CD14-positive monocyte (primary cell): Measurements from ENCODE around the gene CTXN3. TPM values are rescaled to one million over a fixed set of nuclear protein-coding genes. Genes with fewer than 3 reads are reported as not detected.

Experiments used
- DNase-seq, 3 donors: peaks; one replicate each; pipeline ENCODE4 v3.0.0-alpha.2; 2011 to 2022
- H2AFZ ChIP-seq: 2 replicates; pipeline ENCODE4 v1.6.0; 2012; ENCODE audit warnings: mild to moderate bottlenecking, low read depth, low read length, inconsistent platforms; ENCODE audit not compliant: insufficient read depth, poor library complexity, severe bottlenecking
- H3K27ac ChIP-seq, 2 donors: 1 replicate in 1 of 2; 2 replicates in 1 of 2; pipeline ENCODE4 v1.5.1; 2012 to 2013; ENCODE audit warnings: low read length in 2 of 2, control low read depth in 1 of 2, inconsistent platforms in 1 of 2, low read depth in 1 of 2, mild to moderate bottlenecking in 1 of 2
- H3K27me3 ChIP-seq, 2 donors: one replicate each; pipeline versions ENCODE4 v1.6.0 to v1.6.1; 2011 to 2013; ENCODE audit warnings: low read length in 2 of 2; ENCODE audit not compliant: control insufficient read depth in 2 of 2, insufficient read depth in 2 of 2
- H3K36me3 ChIP-seq, 2 donors: replicated peaks in 1 of 2; 1 replicate in 1 of 2; 2 replicates in 1 of 2; pipeline versions ENCODE4 v1.5.1 to v1.6.1; 2012 to 2013; ENCODE audit warnings: low read length in 2 of 2, control low read depth in 1 of 2, inconsistent platforms in 1 of 2, mild to moderate bottlenecking in 1 of 2; ENCODE audit not compliant: insufficient read depth in 2 of 2, control insufficient read depth in 1 of 2
- H3K4me1 ChIP-seq, 2 donors: 1 replicate in 1 of 2; 2 replicates in 1 of 2; pipeline versions ENCODE4 v1.5.1 to v1.6.1; 2012 to 2013; ENCODE audit warnings: low read length in 2 of 2, control low read depth in 1 of 2, inconsistent platforms in 1 of 2, mild to moderate bottlenecking in 1 of 2, moderate library complexity in 1 of 2; ENCODE audit not compliant: insufficient read depth in 2 of 2, control insufficient read depth in 1 of 2
- H3K4me2 ChIP-seq: replicated peaks from 2 replicates; pipeline ENCODE3; 2012; ENCODE audit warnings: low read length, moderate library complexity, mild to moderate bottlenecking; ENCODE audit not compliant: poor library complexity, severe bottlenecking; ENCODE audit errors: extremely low read depth
- H3K4me3 ChIP-seq, 3 experiments: fragments of 200-600 bp in 1 of 3; sonication (generic) in 1 of 3; replicated peaks in 1 of 3; 1 replicate in 2 of 3; 2 replicates in 1 of 3; pipeline ENCODE4 v1.5.1; 2011 to 2013; ENCODE audit warnings: low read length in 3 of 3, mild to moderate bottlenecking in 3 of 3, control low read depth in 2 of 3, low read depth in 2 of 3, inconsistent platforms in 1 of 3, moderate library complexity in 1 of 3
- H3K79me2 ChIP-seq: 2 replicates; pipeline ENCODE4 v1.6.0; 2012; ENCODE audit warnings: mild to moderate bottlenecking, control low read depth, inconsistent platforms, low read length, moderate library complexity; ENCODE audit not compliant: insufficient read depth
- H3K9ac ChIP-seq: 2 replicates; pipeline ENCODE4 v1.6.0; 2017; ENCODE audit warnings: low read length, mild to moderate bottlenecking; ENCODE audit not compliant: insufficient read depth, poor library complexity, severe bottlenecking
- H3K9me3 ChIP-seq, 2 donors: replicated peaks in 1 of 2; 1 replicate in 1 of 2; 2 replicates in 1 of 2; pipeline versions ENCODE4 v1.5.1 to v1.6.1; 2012 to 2013; ENCODE audit warnings: low read length in 2 of 2, control low read depth in 1 of 2; ENCODE audit not compliant: control insufficient read depth in 1 of 2, insufficient read depth in 1 of 2
- H4K20me1 ChIP-seq: 2 replicates; pipeline ENCODE4 v1.6.0; 2012; ENCODE audit warnings: mild to moderate bottlenecking, low read length, control low read depth, moderate library complexity; ENCODE audit not compliant: insufficient read depth
- H3K27ac Mint-ChIP-seq, 7 donors: one replicate each; pipeline ENCODE4 v1.8.0; 2020; ENCODE audit warnings: mild to moderate bottlenecking in 7 of 7, mixed read lengths in 7 of 7, moderate library complexity in 6 of 7, inconsistent platforms in 2 of 7
- H3K27me3 Mint-ChIP-seq, 3 donors: one replicate each; pipeline ENCODE4 v1.8.0; 2021 to 2022; ENCODE audit warnings: low read depth in 3 of 3, mild to moderate bottlenecking in 3 of 3, mixed read lengths in 3 of 3, moderate library complexity in 3 of 3, inconsistent platforms in 1 of 3
- H3K36me3 Mint-ChIP-seq, 2 donors: one replicate each; pipeline ENCODE4 v1.8.0; 2020; ENCODE audit warnings: mixed read lengths in 2 of 2, inconsistent platforms in 1 of 2, mild to moderate bottlenecking in 1 of 2
- H3K4me1 Mint-ChIP-seq: one replicate; pipeline ENCODE4 v1.8.0; 2020; ENCODE audit warnings: mild to moderate bottlenecking, mixed read lengths
- H3K4me3 Mint-ChIP-seq, 2 donors: one replicate each; pipeline ENCODE4 v1.8.0; 2020; ENCODE audit warnings: mild to moderate bottlenecking in 2 of 2, mixed read lengths in 2 of 2, moderate library complexity in 1 of 2
- H3K9me3 Mint-ChIP-seq, 7 donors: one replicate each; pipeline ENCODE4 v1.8.0; 2020 to 2022; ENCODE audit warnings: mixed read lengths in 7 of 7, mild to moderate bottlenecking in 6 of 7, moderate library complexity in 6 of 7, inconsistent platforms in 2 of 7
- CTCF ChIP-seq: fragments of 200-600 bp; IDR thresholded peaks from one replicate; pipeline ENCODE4 v1.8.0; 2022; ENCODE audit warnings: antibody characterized with exemption, mild to moderate bottlenecking
- WGBS: methylation state at CpG from one replicate; pipeline ENCODE4 v1.1.5; 2013; ENCODE audit warnings: missing lambda C conversion rate; ENCODE audit not compliant: insufficient coverage; 5-methylcytosine and 5-hydroxymethylcytosine counted together
- intact Hi-C, 2 donors: fragments of 100-400 bp; cut with micrococcal nuclease; formaldehyde crosslinking; loops; one replicate each; pipeline versions ENCODE4 v1.15.0 to v1.15.1; 2023
- polyA plus RNA-seq, 3 donors: library from polyadenylated mRNA; depleted of rRNA in 1 of 3; unstranded in 2 of 3; stranded (reverse) in 1 of 3; fragments of 300-500 nt in 2 of 3; fragments of >200 nt in 1 of 3; fragmentation: Illumina TruSeq in 2 of 3; gene quantifications; 1 replicate in 2 of 3; 2 replicates in 1 of 3; pipeline ENCODE4 v1.2.3, GENCODE V29; 2012 to 2021

CTXN3 gene
- polyA plus RNA-seq, 3 donors = not detected

DNA sequence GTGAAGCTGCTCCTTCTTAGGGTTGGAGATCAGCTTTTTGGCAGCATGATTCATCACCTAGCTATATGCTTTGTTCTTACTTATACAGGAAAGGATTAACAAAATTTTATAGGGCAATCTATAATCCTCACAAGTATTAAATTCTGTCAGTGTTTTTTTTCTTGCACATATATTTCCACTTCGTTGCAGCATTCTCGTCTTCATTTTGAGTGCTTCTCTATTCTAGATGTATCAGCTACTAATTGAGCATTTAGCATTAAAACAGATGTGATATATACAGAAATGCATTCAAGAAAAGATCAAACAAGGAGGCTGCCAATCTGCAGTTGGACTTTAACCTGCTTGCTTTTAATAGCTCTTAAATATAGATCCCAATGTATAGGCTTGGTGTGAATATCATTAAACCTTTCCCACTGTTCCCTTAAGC is 3.6 kb upstream of the CTXN3 start:
- H3K4me3 Mint-ChIP-seq = no peak overlapping the region
- DNase-seq = no peak
- H2AFZ ChIP-seq = no peak overlapping the region
- H3K27me3 Mint-ChIP-seq = peaks cover 0 to 2% (median 0%) of the 10 kb centered on the region in 3 donors
- intact Hi-C loops = no loop called here
- no peaks in the 10 kb centered on the region for H3K27me3 ChIP-seq
- no peaks in the 10 kb centered on the region for H4K20me1 ChIP-seq
- no peak overlapping the region for H3K4me2 ChIP-seq
- H3K36me3 ChIP-seq = no peaks in the 10 kb centered on the region
- no peaks in the 10 kb centered on the region for H3K9me3 ChIP-seq
- H3K27ac ChIP-seq = no peak overlapping the region
- WGBS = no CpG with 5 or more reads among the region's 2 CpGs
- H3K36me3 Mint-ChIP-seq = no peaks in the 10 kb centered on the region
- no peak for TF ChIP-seq CTCF
- H3K9ac ChIP-seq = no peak overlapping the region
- H3K4me1 ChIP-seq = no peaks in the 10 kb centered on the region
- no peaks in the 10 kb centered on the region for H3K4me1 Mint-ChIP-seq
- no peak overlapping the region for H3K4me3 ChIP-seq
- H3K27ac Mint-ChIP-seq = no peak overlapping the region
- no peaks in the 10 kb centered on the region for H3K9me3 Mint-ChIP-seq
- H3K79me2 ChIP-seq = no peaks in the 10 kb centered on the region

- no peaks in the 10 kb centered on the region for H3K27me3 ChIP-seq
- intact Hi-C loops = no loop called here
- Mint-ChIP-seq H3K36me3 (no peaks in the 10 kb centered on the region), H3K4me3 (no peak overlapping the region), H3K9me3 (no peaks in the 10 kb centered on the region), H3K27me3 (peaks cover 0 to 3% (median 0%) of the 10 kb centered on the region in 3 donors), H3K4me1 (no peaks in the 10 kb centered on the region), H3K27ac (no peak overlapping the region)
- no peak for TF ChIP-seq CTCF
- no peaks in the 10 kb centered on the region for H3K9me3 ChIP-seq
- no peak overlapping the region for H3K9ac ChIP-seq
- H3K27ac ChIP-seq = no peak overlapping the region
- no peaks in the 10 kb centered on the region for H4K20me1 ChIP-seq
- no peaks in the 10 kb centered on the region for H3K79me2 ChIP-seq
- no peak overlapping the region for H2AFZ ChIP-seq
- no peaks in the 10 kb centered on the region for H3K36me3 ChIP-seq
- WGBS = 94% methylated on average over 2 of the region's 8 CpGs
- H3K4me2 ChIP-seq = no peak overlapping the region
- no peaks in the 10 kb centered on the region for H3K4me1 ChIP-seq
- no peak for DNase-seq
- H3K4me3 ChIP-seq = no peak overlapping the region
These were observed 1.4 kb upstream of the CTXN3 start for GRCh38 chr5:127647361-127647958.
